PC-3 (cell line): Measurements from ENCODE around the gene GFRA1. TPM values are rescaled to one million over a fixed set of nuclear protein-coding genes. Genes with fewer than 3 reads are reported as not detected.

Experiments
- ATAC-seq: fragments of 200-7000 bp; cut with Tn5 transposase; 2 replicates; pipeline ENCODE4 v1.9.1; 2020; ENCODE audit warnings: mild to moderate bottlenecking, moderate library complexity
- BruUV-seq: library from RNA; stranded (reverse); fragments of 400-500 nt; replicated peaks from 2 replicates; lab custom pipeline; 2021; lab: Mats Ljungman, UMichigan
- CTCF ChIA-PET: fragments of 300-600 bp; sonication (Branson Sonifier 250); formaldehyde crosslinking; loops from one replicate; lab custom pipeline; 2022; ENCODE audit warnings: antibody characterized with exemption; lab: Charles Lee
- POLR2A ChIA-PET: fragments of 300-600 bp; sonication (Branson Sonifier 250); formaldehyde crosslinking; loops from one replicate; lab custom pipeline; 2022; ENCODE audit warnings: antibody characterized with exemption; ENCODE audit not compliant: unreplicated experiment; lab: Charles Lee
- DNase-seq: peaks from one replicate; pipeline ENCODE4 v3.0.0-alpha.2; 2015
- H2AFZ ChIP-seq: fragments of 300-600 bp; sonication (generic); 2 replicates; pipeline ENCODE4 v1.6.0; 2016; ENCODE audit warnings: antibody characterized with exemption, low read length
- H3F3A ChIP-seq: fragments of 300-600 bp; sonication (generic); one replicate; pipeline ENCODE4 v1.6.0; 2017; ENCODE audit warnings: antibody characterized with exemption, low read length, control low read depth, mild to moderate bottlenecking; ENCODE audit not compliant: unreplicated experiment
- H3K27ac ChIP-seq: fragments of 300-600 bp; sonication (generic); 2 replicates; pipeline ENCODE4 v1.5.1; 2016; ENCODE audit warnings: mild to moderate bottlenecking, low read length
- H3K27me3 ChIP-seq: fragments of 300-600 bp; sonication (generic); 2 replicates; pipeline ENCODE4 v1.6.1; 2016; ENCODE audit warnings: low read length, mixed read lengths
- H3K36me3 ChIP-seq: fragments of 300-600 bp; sonication (generic); 2 replicates; pipeline ENCODE4 v1.6.1; 2016; ENCODE audit warnings: low read depth, mixed run types, low read length, mixed read lengths
- H3K4me1 ChIP-seq: fragments of 300-600 bp; sonication (generic); 2 replicates; pipeline ENCODE4 v1.5.1; 2016; ENCODE audit warnings: low read length; ENCODE audit not compliant: insufficient read depth
- H3K4me2 ChIP-seq: fragments of 300-600 bp; sonication (generic); 2 replicates; pipeline ENCODE4 v1.6.0; 2016; ENCODE audit warnings: low read length
- H3K4me3 ChIP-seq: fragments of 300-600 bp; sonication (generic); 2 replicates; pipeline ENCODE4 v1.5.1; 2016; ENCODE audit warnings: mild to moderate bottlenecking, low read length, mixed read lengths
- H3K79me2 ChIP-seq: fragments of 300-600 bp; sonication (generic); 2 replicates; pipeline ENCODE4 v1.6.1; 2017; ENCODE audit warnings: low read length, mixed read lengths
- H3K9ac ChIP-seq: fragments of 300-600 bp; sonication (generic); 2 replicates; pipeline ENCODE4 v1.6.0; 2016; ENCODE audit warnings: mild to moderate bottlenecking, low read length
- H3K9me2 ChIP-seq: fragments of 300-600 bp; sonication (generic); replicated peaks from 2 replicates; pipeline ENCODE4 v1.6.1; 2016; ENCODE audit warnings: mixed run types, low read length, mixed read lengths
- H3K9me3 ChIP-seq: fragments of 300-600 bp; sonication (generic); 2 replicates; pipeline ENCODE4 v1.6.1; 2016; ENCODE audit warnings: low read length, mixed read lengths
- H4K20me1 ChIP-seq: fragments of 300-600 bp; sonication (generic); 2 replicates; pipeline ENCODE4 v1.6.1; 2016; ENCODE audit warnings: low read length, mixed read lengths
- CTCF ChIP-seq: fragments of 300-600 bp; sonication (generic); conservative IDR thresholded peaks from 2 replicates; pipeline ENCODE4 v1.5.1; 2017; ENCODE audit warnings: antibody characterized with exemption, low read depth, mild to moderate bottlenecking, low read length
- EZH2 ChIP-seq: fragments of 300-600 bp; sonication (generic); IDR thresholded peaks from one replicate; pipeline ENCODE4 v1.6.1; 2017; ENCODE audit warnings: antibody characterized with exemption, mild to moderate bottlenecking, low read length; ENCODE audit not compliant: unreplicated experiment
- EZH2phosphoT487 ChIP-seq: fragments of 300-600 bp; sonication (generic); IDR thresholded peaks from 2 replicates; pipeline ENCODE4 v1.6.1; 2018; ENCODE audit warnings: mild to moderate bottlenecking, antibody characterized with exemption, low read length, borderline replicate concordance
- intact Hi-C: fragments of 100-400 bp; cut with micrococcal nuclease; formaldehyde crosslinking; loops from 2 replicates; pipeline ENCODE4 v1.9.0; 2023
- total RNA-seq: library from RNA; depleted of rRNA; stranded (reverse); fragments of >200 nt; gene quantifications from 2 replicates; pipeline ENCODE4 v1.2.3, GENCODE V29; 2014

GFRA1 gene
- total RNA-seq, 1 experiment from 2014 or later: not detected

- no peak overlapping the region for H3K4me2 ChIP-seq
- intact Hi-C loops: no loop called here
Observed at GRCh38 chr10:116254422-116255155, 18.4 kb downstream of the GFRA1 start.

DNA sequence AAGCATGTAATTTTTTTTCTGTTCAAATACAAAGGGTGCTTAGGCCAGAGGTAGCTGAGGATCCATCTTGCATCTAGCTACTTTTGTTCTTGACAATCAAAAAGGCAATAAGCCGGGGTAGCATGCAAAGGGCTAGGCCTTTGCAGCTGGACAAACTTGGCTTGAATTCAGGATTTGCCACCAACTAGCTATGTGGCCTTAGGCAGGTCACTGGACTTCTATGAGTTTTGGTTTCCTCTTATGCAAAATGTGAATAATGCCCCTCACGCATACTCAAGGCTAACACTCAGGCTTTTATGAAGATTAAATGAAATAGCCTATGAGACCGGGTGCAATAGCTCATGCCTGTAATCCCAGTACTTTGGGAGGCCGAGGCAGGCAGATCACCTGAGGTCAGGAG is 19.3 kb downstream of the GFRA1 start:
- DNase-seq (no peak), ATAC-seq (no peak)
- no TSS peak for BruUV-seq
- H3K4me2 ChIP-seq: no peak overlapping the region
- H3K27ac ChIP-seq: no peak overlapping the region
- H4K20me1 ChIP-seq: no peaks in the 10 kb centered on the region
- no peaks in the 10 kb centered on the region for H3K4me1 ChIP-seq
- no peaks in the 10 kb centered on the region for H3K9me3 ChIP-seq
- H2AFZ ChIP-seq: no peak overlapping the region
- CTCF ChIA-PET: no interaction called here
- no peaks in the 10 kb centered on the region for H3K9me2 ChIP-seq
- H3K36me3 ChIP-seq: no peaks in the 10 kb centered on the region
- POLR2A ChIA-PET: no interaction called here
- TF ChIP-seq EZH2 (no peak), EZH2phosphoT487 (no peak), CTCF (no peak)
- no peak overlapping the region for H3K9ac ChIP-seq
- intact Hi-C loops: no loop called here
- H3K79me2 ChIP-seq: no peaks in the 10 kb centered on the region
- H3K4me3 ChIP-seq: no peak overlapping the region
- no peaks in the 10 kb centered on the region for H3F3A ChIP-seq
- no peaks in the 10 kb centered on the region for H3K27me3 ChIP-seq

More at GRCh38 chr10:116254422-116255155, 18.4 kb downstream of the GFRA1 start:
- no peak overlapping the region for H2AFZ ChIP-seq
- no peak overlapping the region for H3K4me3 ChIP-seq
- no peaks in the 10 kb centered on the region for H4K20me1 ChIP-seq
- no peaks in the 10 kb centered on the region for H3F3A ChIP-seq
- no peak for TF ChIP-seq EZH2phosphoT487
- no peak for TF ChIP-seq EZH2
- no peak for TF ChIP-seq CTCF
- ATAC-seq: no peak
- no peaks in the 10 kb centered on the region for H3K79me2 ChIP-seq
- no TSS peak for BruUV-seq
- ChIA-PET CTCF (no interaction called here), POLR2A (no interaction called here)
- no peaks in the 10 kb centered on the region for H3K27me3 ChIP-seq
- H3K9ac ChIP-seq: no peak overlapping the region
- H3K36me3 ChIP-seq: no peaks in the 10 kb centered on the region
- H3K9me3 ChIP-seq: no peaks in the 10 kb centered on the region
- no peaks in the 10 kb centered on the region for H3K9me2 ChIP-seq
- H3K4me1 ChIP-seq: no peaks in the 10 kb centered on the region
- no peak for DNase-seq
- H3K27ac ChIP-seq: no peak overlapping the region

- ATAC-seq (no peak), DNase-seq (no peak)
- Histone ChIP-seq H3K4me3 (no peak overlapping the region), H3K9me3 (no peaks in the 10 kb centered on the region), H3K4me1 (no peaks in the 10 kb centered on the region), H3K9ac (no peak overlapping the region), H3K9me2 (no peaks in the 10 kb centered on the region), H4K20me1 (no peaks in the 10 kb centered on the region), H3K27me3 (no peaks in the 10 kb centered on the region), H3K27ac (no peak overlapping the region), H3K79me2 (no peaks in the 10 kb centered on the region), H3K36me3 (no peaks in the 10 kb centered on the region), H3K4me2 (no peak overlapping the region), H3F3A (no peaks in the 10 kb centered on the region), H2AFZ (no peak overlapping the region)
- no peak for TF ChIP-seq EZH2phosphoT487
- no peak for TF ChIP-seq EZH2
- no peak for TF ChIP-seq CTCF
- BruUV-seq: no TSS peak
- intact Hi-C loops: no loop called here
- ChIA-PET POLR2A (no interaction called here), CTCF (no interaction called here)
Observed at GRCh38 chr10:116251602-116252395, 21.2 kb downstream of the GFRA1 start.
